Skeletal muscle satellite cell (primary cell): ENCODE measurements around the gene GOSR1.
"Not testable (repeated sequence)": the region's sequence is repeated elsewhere in the genome, so short reads cannot be mapped to it uniquely, and the experiment has no call there.

Experiments
- H3K27me3 ChIP-seq: 2 replicates; pipeline ENCODE4 v1.7.0; 2013; ENCODE audit warnings: low read length; ENCODE audit not compliant: control insufficient read depth, insufficient read depth
- H3K36me3 ChIP-seq: 2 replicates; pipeline ENCODE4 v1.7.0; 2013; ENCODE audit warnings: mild to moderate bottlenecking, control low read depth, low read length; ENCODE audit not compliant: insufficient read depth
- H3K4me1 ChIP-seq: 2 replicates; pipeline ENCODE4 v1.7.0; 2013; ENCODE audit warnings: low read length; ENCODE audit not compliant: control insufficient read depth, insufficient read depth
- H3K4me2 ChIP-seq: 2 replicates; pipeline ENCODE4 v1.7.0; 2013; ENCODE audit warnings: mild to moderate bottlenecking, low read length
- H3K4me3 ChIP-seq: 2 replicates; pipeline ENCODE4 v1.7.0; 2013; ENCODE audit warnings: low read length
- H3K9ac ChIP-seq: 2 replicates; pipeline ENCODE4 v1.7.0; 2013; ENCODE audit warnings: mild to moderate bottlenecking, low read depth, low read length, moderate library complexity
- H3K9me3 ChIP-seq: replicated peaks from 2 replicates; pipeline ENCODE4 v1.7.0; 2013; ENCODE audit warnings: mild to moderate bottlenecking, control low read depth, low read length

The GOSR1 gene

GRCh38 chr17:30566516-30567225 is 89.5 kb downstream of the GOSR1 start:
- not testable (repeated sequence) for H3K4me3 ChIP-seq, H3K9me3 ChIP-seq, H3K4me2 ChIP-seq, H3K9ac ChIP-seq, H3K36me3 ChIP-seq, H3K4me1 ChIP-seq
- H3K27me3 ChIP-seq = peaks cover 48% of the 10 kb centered on the region

- H3K4me2 ChIP-seq = peak overlapping the region; percentile 60
- H3K4me1 ChIP-seq = peaks cover 8% of the 10 kb centered on the region
- H3K36me3 ChIP-seq = no peaks in the 10 kb centered on the region
- no peak overlapping the region for H3K4me3 ChIP-seq
- no peak overlapping the region for H3K9ac ChIP-seq
- H3K27me3 ChIP-seq = peaks cover 54% of the 10 kb centered on the region
- no peaks in the 10 kb centered on the region for H3K9me3 ChIP-seq
Measured at GRCh38 chr17:30567231-30568116, 90.3 kb downstream of the GOSR1 start.

GRCh38 chr17:30568117-30568430 is 90.9 kb downstream of the GOSR1 start:
- Histone ChIP-seq H3K36me3 (no peaks in the 10 kb centered on the region), H3K9me3 (no peaks in the 10 kb centered on the region), H3K4me2 (peak overlapping the region; percentile 60), H3K9ac (no peak overlapping the region), H3K27me3 (peaks cover 53% of the 10 kb centered on the region), H3K4me1 (peaks cover 8% of the 10 kb centered on the region), H3K4me3 (no peak overlapping the region)

GRCh38 chr17:30569531-30570175 is 92.4 kb downstream of the GOSR1 start:
- H3K27me3 ChIP-seq = peaks cover 52% of the 10 kb centered on the region
- H3K9ac ChIP-seq = not testable (repeated sequence)

GRCh38 chr17:30570191-30570590 is 93.0 kb downstream of the GOSR1 start:
- Histone ChIP-seq H3K9me3 (no peaks in the 10 kb centered on the region), H3K4me2 (no peak overlapping the region), H3K4me1 (peaks cover 8% of the 10 kb centered on the region), H3K36me3 (no peaks in the 10 kb centered on the region), H3K27me3 (peaks cover 49% of the 10 kb centered on the region), H3K9ac (no peak overlapping the region), H3K4me3 (no peak overlapping the region)

More at GRCh38 chr17:30569531-30570175, 92.4 kb downstream of the GOSR1 start:
- H3K4me3 ChIP-seq, H3K9me3 ChIP-seq, H3K4me2 ChIP-seq, H3K4me1 ChIP-seq, H3K36me3 ChIP-seq: not testable (repeated sequence)

- Histone ChIP-seq H3K27me3 (peaks cover 46% of the 10 kb centered on the region), H3K4me2 (no peak overlapping the region), H3K9me3 (no peaks in the 10 kb centered on the region), H3K36me3 (no peaks in the 10 kb centered on the region), H3K4me1 (peaks cover 8% of the 10 kb centered on the region), H3K9ac (no peak overlapping the region), H3K4me3 (no peak overlapping the region)
Measured at GRCh38 chr17:30570596-30571265, 93.5 kb downstream of the GOSR1 start.

- H3K4me1 ChIP-seq, H3K36me3 ChIP-seq, H3K9ac ChIP-seq, H3K9me3 ChIP-seq, H3K4me2 ChIP-seq, H3K4me3 ChIP-seq: not testable (repeated sequence)
- peaks cover 39% of the 10 kb centered on the region for H3K27me3 ChIP-seq
Measured at GRCh38 chr17:30571404-30571803, 94.2 kb downstream of the GOSR1 start.

- peaks cover 8% of the 10 kb centered on the region for H3K4me1 ChIP-seq
- no peaks in the 10 kb centered on the region for H3K36me3 ChIP-seq
- H3K9me3 ChIP-seq = no peaks in the 10 kb centered on the region
- no peak overlapping the region for H3K4me3 ChIP-seq
- no peak overlapping the region for H3K9ac ChIP-seq
- H3K4me2 ChIP-seq = no peak overlapping the region
- H3K27me3 ChIP-seq = peaks cover 35% of the 10 kb centered on the region
Measured at GRCh38 chr17:30571921-30572320, 94.7 kb downstream of the GOSR1 start.

- H3K9ac ChIP-seq, H3K9me3 ChIP-seq, H3K4me2 ChIP-seq, H3K4me3 ChIP-seq, H3K4me1 ChIP-seq, H3K36me3 ChIP-seq: not testable (repeated sequence)
- H3K27me3 ChIP-seq = peaks cover 34% of the 10 kb centered on the region
Measured at GRCh38 chr17:30572651-30573554, 95.7 kb downstream of the GOSR1 start.

GRCh38 chr17:30573603-30574175 is 96.5 kb downstream of the GOSR1 start:
- no peaks in the 10 kb centered on the region for H3K9me3 ChIP-seq
- H3K36me3 ChIP-seq = no peaks in the 10 kb centered on the region
- no peak overlapping the region for H3K9ac ChIP-seq
- H3K4me3 ChIP-seq = no peak overlapping the region
- peaks cover under 1% of the 10 kb centered on the region for H3K4me1 ChIP-seq
- H3K27me3 ChIP-seq = peaks cover 30% of the 10 kb centered on the region
- H3K4me2 ChIP-seq = no peak overlapping the region
